HG02884 (cell line): ENCODE measurements around the gene OR51A4.
"Not testable (repeated sequence)": the region's sequence is repeated elsewhere in the genome, so short reads cannot be mapped to it uniquely, and the experiment has no call there.

Experiments used
- ATAC-seq: cut with Tn5 transposase; IDR thresholded peaks from one replicate; pipeline ENCODE4 v1.9.1; 2021; ENCODE audit warnings: mild to moderate bottlenecking, moderate library complexity; ENCODE audit not compliant: unreplicated experiment

The OR51A4 gene

GRCh38 chr11:4947505-4947904 lies at the start of gene OR51A4:
Gene OR51A4 (minus strand): TSS chr11:4947605. CDS start chr11:4947100, 505 bp downstream.
- ATAC-seq: no peak

- ATAC-seq: no peak
Observed at GRCh38 chr11:4994551-4994950, 47.1 kb upstream of the OR51A4 start, which contains the start of gene OR51L1. Gene OR51L1 (plus strand): TSS chr11:4994851. CDS start chr11:4998983, 4,132 bp downstream.

- ATAC-seq: no peak
Observed at GRCh38 chr11:4991060-4991459, 43.7 kb upstream of the OR51A4 start.

- ATAC-seq: no peak
Observed at GRCh38 chr11:4983841-4984240, 36.4 kb upstream of the OR51A4 start.

GRCh38 chr11:4982678-4983077 lies 35.3 kb upstream of the OR51A4 start:
- no peak for ATAC-seq

GRCh38 chr11:4979036-4979435 lies 31.6 kb upstream of the OR51A4 start:
- ATAC-seq: no peak

GRCh38 chr11:4975436-4975835 lies 28.0 kb upstream of the OR51A4 start:
- ATAC-seq: no peak

- ATAC-seq: no peak
Observed at GRCh38 chr11:4962816-4963215, 15.4 kb upstream of the OR51A4 start.

- no peak for ATAC-seq
Observed at GRCh38 chr11:4960877-4961276, 13.5 kb upstream of the OR51A4 start.

GRCh38 chr11:4957396-4957795 lies 10.0 kb upstream of the OR51A4 start:
- ATAC-seq: no peak

GRCh38 chr11:4955613-4956012 lies 8.2 kb upstream of the OR51A4 start, which contains the start of gene OR51A2:
Gene OR51A2 (minus strand): TSS chr11:4955713. CDS start chr11:4955713, 0 bp downstream.
- not testable (repeated sequence) for ATAC-seq

- ATAC-seq: no peak
Observed at GRCh38 chr11:4936745-4937144, 10.7 kb downstream of the OR51A4 start.

- no peak for ATAC-seq
Observed at GRCh38 chr11:4932751-4933150, 14.7 kb downstream of the OR51A4 start.

GRCh38 chr11:4926608-4927007 lies 20.8 kb downstream of the OR51A4 start:
- ATAC-seq: no peak

- no peak for ATAC-seq
Observed at GRCh38 chr11:4924239-4924638, 23.2 kb downstream of the OR51A4 start, which contains the start of gene OR51G1. Gene OR51G1 (minus strand): TSS chr11:4924339. CDS start chr11:4924339, 0 bp downstream.

- no peak for ATAC-seq
Observed at GRCh38 chr11:4922304-4922703, 25.1 kb downstream of the OR51A4 start.

- no peak for ATAC-seq
Observed at GRCh38 chr11:4921796-4922195, 25.6 kb downstream of the OR51A4 start.

- no peak for ATAC-seq
Observed at GRCh38 chr11:4919250-4919649, 28.2 kb downstream of the OR51A4 start, which contains the start of gene OR51G2. Gene OR51G2 (minus strand): TSS chr11:4919350. CDS start chr11:4915663, 3,687 bp downstream.

- ATAC-seq: no peak
Observed at GRCh38 chr11:4916581-4916980, 30.8 kb downstream of the OR51A4 start.

- ATAC-seq: no peak
Observed at GRCh38 chr11:4903484-4903883, 43.9 kb downstream of the OR51A4 start, which contains the start of gene OR51A7. Gene OR51A7 (plus strand): TSS chr11:4903783. CDS start chr11:4907370, 3,587 bp downstream.
